WERI-Rb-1 (cell line): Measurements from ENCODE around the gene MAP2K4.

Experiments used
- DNase-seq: peaks from one replicate; pipeline ENCODE4 v3.0.0-alpha.2; 2020
- H3K27ac ChIP-seq: fragments of 250-450 bp; sonication (Bioruptor Pico); 2 replicates; pipeline ENCODE4 v1.5.1; 2020; ENCODE audit warnings: mild to moderate bottlenecking, moderate library complexity
- H3K27me3 ChIP-seq: fragments of 250-450 bp; sonication (Bioruptor Pico); 2 replicates; pipeline ENCODE4 v1.5.1; 2021; ENCODE audit warnings: mild to moderate bottlenecking, low read depth, moderate library complexity; ENCODE audit not compliant: insufficient read depth, severe bottlenecking
- H3K36me3 ChIP-seq: fragments of 250-450 bp; sonication (Bioruptor Pico); 2 replicates; pipeline ENCODE4 v1.5.1; 2020; ENCODE audit warnings: mild to moderate bottlenecking, moderate library complexity
- H3K4me3 ChIP-seq: 2 replicates; pipeline ENCODE4 v1.5.1; 2011; ENCODE audit warnings: low read depth, mild to moderate bottlenecking, control low read depth, low read length
- H3K9me3 ChIP-seq: fragments of 250-450 bp; sonication (Bioruptor Pico); 2 replicates; pipeline ENCODE4 v1.5.1; 2021; ENCODE audit warnings: mild to moderate bottlenecking, moderate library complexity; ENCODE audit not compliant: severe bottlenecking
- TF ChIP-seq, protein P1 (sequence below): IDR thresholded peaks from 2 replicates; pipeline ENCODE4 v1.5.1; 2011; ENCODE audit warnings: low read depth, mild to moderate bottlenecking, control low read depth, inconsistent platforms, low read length

The MAP2K4 gene

GRCh38 chr17:12053552-12053951 lies 32.9 kb downstream of the MAP2K4 start:
- TF ChIP-seq, protein P1, sequence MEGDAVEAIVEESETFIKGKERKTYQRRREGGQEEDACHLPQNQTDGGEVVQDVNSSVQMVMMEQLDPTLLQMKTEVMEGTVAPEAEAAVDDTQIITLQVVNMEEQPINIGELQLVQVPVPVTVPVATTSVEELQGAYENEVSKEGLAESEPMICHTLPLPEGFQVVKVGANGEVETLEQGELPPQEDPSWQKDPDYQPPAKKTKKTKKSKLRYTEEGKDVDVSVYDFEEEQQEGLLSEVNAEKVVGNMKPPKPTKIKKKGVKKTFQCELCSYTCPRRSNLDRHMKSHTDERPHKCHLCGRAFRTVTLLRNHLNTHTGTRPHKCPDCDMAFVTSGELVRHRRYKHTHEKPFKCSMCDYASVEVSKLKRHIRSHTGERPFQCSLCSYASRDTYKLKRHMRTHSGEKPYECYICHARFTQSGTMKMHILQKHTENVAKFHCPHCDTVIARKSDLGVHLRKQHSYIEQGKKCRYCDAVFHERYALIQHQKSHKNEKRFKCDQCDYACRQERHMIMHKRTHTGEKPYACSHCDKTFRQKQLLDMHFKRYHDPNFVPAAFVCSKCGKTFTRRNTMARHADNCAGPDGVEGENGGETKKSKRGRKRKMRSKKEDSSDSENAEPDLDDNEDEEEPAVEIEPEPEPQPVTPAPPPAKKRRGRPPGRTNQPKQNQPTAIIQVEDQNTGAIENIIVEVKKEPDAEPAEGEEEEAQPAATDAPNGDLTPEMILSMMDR = no peak
- H3K36me3 ChIP-seq = no peaks in the 10 kb centered on the region
- no peak overlapping the region for H3K27ac ChIP-seq
- no peak overlapping the region for H3K4me3 ChIP-seq
- H3K27me3 ChIP-seq = no peaks in the 10 kb centered on the region
- no peak for DNase-seq
- no peaks in the 10 kb centered on the region for H3K9me3 ChIP-seq

DNA sequence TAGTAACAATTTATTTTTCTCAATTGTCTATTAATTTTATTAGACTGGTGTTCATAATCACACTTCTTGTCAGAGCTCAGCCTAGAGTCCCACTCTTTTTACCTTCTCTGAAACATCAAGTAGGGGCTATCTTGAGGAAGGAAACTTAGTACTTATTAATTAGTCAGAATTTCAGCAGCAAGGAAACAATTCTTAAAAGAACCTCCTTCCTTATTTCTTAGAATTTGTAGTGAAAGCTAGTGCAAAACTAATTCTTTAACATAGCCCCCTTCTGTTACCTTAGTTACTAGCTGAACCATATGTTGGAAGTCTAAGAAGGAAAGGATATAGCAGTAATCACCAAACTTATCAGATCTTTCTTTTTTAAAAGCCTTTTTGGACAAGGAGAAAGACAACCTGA lies 35.2 kb downstream of the MAP2K4 start:
- no peaks in the 10 kb centered on the region for H3K27me3 ChIP-seq
- H3K27ac ChIP-seq = no peak overlapping the region
- no peaks in the 10 kb centered on the region; the same call in 1 of the 2 replicates for H3K36me3 ChIP-seq
- DNase-seq = no peak
- no peak overlapping the region for H3K4me3 ChIP-seq
- no peaks in the 10 kb centered on the region for H3K9me3 ChIP-seq
- TF ChIP-seq, protein P1 = no peak

GRCh38 chr17:12057520-12057919 lies 36.8 kb downstream of the MAP2K4 start:
- Histone ChIP-seq H3K36me3 (no peaks in the 10 kb centered on the region; the same call in 1 of the 2 replicates), H3K27me3 (no peaks in the 10 kb centered on the region), H3K9me3 (no peaks in the 10 kb centered on the region), H3K4me3 (no peak overlapping the region), H3K27ac (no peak overlapping the region)
- TF ChIP-seq, protein P1 = no peak
- DNase-seq = no peak

DNA sequence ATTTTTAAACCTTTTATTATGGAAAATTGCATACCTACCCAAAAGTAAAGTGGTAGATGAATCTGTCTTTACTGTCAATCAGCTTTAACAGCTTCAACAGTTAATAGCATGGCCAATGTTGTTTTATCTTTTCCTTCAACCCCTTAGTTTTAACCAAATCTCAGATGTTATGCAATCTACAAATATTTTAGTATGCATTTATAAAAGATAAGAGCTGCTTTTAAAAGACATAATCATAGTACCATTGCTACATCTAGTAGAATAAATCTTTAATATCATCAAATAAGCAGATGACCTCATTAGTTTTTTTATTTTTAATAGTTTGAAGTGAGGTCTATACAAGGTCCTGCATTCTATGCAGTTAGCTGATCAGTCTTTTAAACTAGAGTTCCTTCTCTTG lies 37.9 kb downstream of the MAP2K4 start:
- DNase-seq = no peak
- TF ChIP-seq, protein P1 = no peak
- Histone ChIP-seq H3K27ac (no peak overlapping the region), H3K27me3 (no peaks in the 10 kb centered on the region), H3K4me3 (no peak overlapping the region), H3K9me3 (no peaks in the 10 kb centered on the region), H3K36me3 (peaks cover 3% of the 10 kb centered on the region)

- Histone ChIP-seq H3K27me3 (no peaks in the 10 kb centered on the region), H3K4me3 (no peak overlapping the region), H3K9me3 (no peaks in the 10 kb centered on the region), H3K36me3 (peaks cover 4% of the 10 kb centered on the region), H3K27ac (no peak overlapping the region)
- TF ChIP-seq, protein P1 = no peak
- DNase-seq = no peak
These were observed 41.6 kb downstream of the MAP2K4 start for GRCh38 chr17:12062249-12062648.

DNA sequence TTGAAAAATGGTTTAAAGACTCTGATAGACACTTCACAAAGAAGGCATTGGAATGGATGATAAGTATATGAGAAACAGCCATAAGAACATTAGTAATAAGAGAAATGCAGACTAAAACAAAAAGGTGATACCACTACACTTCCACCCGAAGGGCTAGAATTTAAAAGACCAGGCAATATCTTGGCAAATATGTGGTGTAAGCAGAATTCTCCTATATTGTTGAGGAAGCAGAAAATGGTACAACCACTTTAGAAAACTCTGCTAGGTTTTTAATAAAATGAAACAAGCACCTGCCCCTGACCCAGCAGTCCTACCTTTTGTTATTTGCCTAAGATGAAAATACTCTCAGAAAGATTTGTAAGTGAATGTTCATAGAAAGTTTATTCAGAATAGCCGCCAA lies 43.7 kb downstream of the MAP2K4 start:
- H3K9me3 ChIP-seq = no peaks in the 10 kb centered on the region
- peaks cover 4% of the 10 kb centered on the region for H3K36me3 ChIP-seq
- H3K27ac ChIP-seq = no peak overlapping the region
- H3K27me3 ChIP-seq = no peaks in the 10 kb centered on the region
- TF ChIP-seq, protein P1 = no peak
- no peak for DNase-seq
- no peak overlapping the region for H3K4me3 ChIP-seq
